Astrocyte of the hippocampus (primary cell): ENCODE results near the gene ENHO.
"Not testable (repeated sequence)": the region's sequence is repeated elsewhere in the genome, so short reads cannot be mapped to it uniquely, and the experiment has no call there.

Experiments used
- DNase-seq: peaks from one replicate; pipeline ENCODE4 v3.0.0; 2011; ENCODE audit warnings: low read depth, low spot score

ENHO gene

DNA sequence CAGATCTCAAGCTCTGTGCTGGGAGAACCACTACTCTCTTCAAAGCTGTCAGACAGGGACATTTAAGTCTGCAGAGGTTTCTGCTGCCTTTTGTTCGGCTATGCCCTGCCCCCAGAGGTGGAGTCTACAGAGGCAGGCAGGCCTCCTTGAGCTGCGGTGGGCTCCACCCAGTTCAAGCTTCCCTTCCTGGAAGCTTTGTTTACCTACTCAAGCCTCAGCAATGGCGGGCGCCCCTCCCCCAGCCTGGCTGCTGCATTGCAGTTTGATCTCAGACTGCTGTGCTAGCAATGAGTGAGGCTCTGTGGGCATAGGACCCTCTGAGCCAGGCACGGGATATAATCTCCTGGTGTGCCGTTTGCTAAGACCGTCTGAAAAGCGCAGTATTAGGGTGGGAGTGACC is 9.3 kb upstream of the ENHO start:
- DNase-seq = not testable (repeated sequence)

DNA sequence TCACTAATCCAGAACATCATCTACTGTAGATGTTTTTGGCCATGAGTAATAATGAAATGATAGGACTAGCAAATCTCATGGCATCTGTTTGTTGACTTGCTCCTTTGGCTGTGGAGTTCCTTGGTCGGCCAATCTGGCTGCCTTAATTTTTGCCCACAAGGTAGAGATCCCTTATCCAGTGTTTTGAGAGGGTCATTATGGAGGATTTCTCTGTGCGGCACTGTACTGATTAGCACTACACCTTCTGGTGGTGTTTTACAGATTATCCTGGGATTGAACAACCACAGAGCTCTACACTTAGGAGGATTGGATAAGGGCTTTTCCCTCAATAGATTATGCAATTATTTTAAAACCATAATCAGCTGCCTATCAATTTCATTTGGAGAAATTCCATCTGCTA is 3.2 kb upstream of the ENHO start:
- DNase-seq = no peak

DNA sequence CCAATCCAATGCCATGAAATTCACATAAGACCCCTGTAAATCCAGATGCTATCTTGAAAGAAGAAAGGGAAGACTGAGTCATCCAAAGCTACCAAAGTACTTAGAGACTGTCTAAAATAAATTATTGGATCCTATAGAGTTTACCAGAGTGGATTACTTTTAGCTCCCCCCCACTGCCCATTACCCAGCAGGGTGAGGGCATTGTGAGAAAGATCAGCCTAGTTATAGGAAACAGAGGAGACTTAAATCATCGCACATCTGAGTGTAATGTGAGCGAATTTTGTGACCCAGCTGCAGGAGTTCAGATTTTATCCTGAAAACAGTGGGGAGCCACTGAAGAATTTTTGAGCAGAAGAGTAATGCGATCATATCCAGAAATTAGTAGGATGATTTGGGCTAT is 1.6 kb upstream of the ENHO start:
- DNase-seq = no peak

- DNase-seq = no peak
Measured at GRCh38 chr9:34522091-34522887, 501 bp downstream of the ENHO start.

DNA sequence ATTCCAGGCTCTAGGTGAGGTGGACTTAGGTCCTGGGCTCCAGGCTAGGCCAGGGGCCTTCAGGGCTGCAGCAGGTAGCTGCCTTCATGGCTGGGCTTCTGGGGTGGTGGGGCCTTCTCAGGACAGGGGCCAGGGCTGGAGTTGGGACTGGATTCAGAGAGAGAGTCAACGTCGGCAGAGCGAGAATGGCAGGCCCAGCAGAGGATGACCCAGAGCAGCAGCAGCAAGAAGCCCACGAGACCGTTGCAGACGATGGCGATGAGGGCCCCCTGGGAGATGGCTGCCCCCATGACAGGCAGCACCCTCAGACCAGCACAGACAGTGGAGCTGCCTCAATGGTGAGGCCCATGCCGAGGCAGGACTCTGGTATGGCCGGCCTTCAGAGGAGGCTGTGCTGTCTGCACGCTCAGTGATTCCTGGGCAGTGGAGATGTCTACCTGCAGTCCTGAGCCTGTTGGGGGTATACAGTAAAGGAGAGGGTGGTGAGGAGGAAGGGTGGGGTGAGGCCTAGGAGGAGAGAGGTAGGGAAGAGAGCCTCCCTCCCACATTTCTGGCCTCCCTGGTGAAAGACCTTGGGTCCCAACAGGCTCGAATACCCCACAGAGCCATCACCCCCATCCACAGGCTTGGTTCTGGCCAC is 1.3 kb downstream of the ENHO start:
- DNase-seq = no peak

- no peak for DNase-seq
Measured at GRCh38 chr9:34520505-34521385, 2.0 kb downstream of the ENHO start.

DNA sequence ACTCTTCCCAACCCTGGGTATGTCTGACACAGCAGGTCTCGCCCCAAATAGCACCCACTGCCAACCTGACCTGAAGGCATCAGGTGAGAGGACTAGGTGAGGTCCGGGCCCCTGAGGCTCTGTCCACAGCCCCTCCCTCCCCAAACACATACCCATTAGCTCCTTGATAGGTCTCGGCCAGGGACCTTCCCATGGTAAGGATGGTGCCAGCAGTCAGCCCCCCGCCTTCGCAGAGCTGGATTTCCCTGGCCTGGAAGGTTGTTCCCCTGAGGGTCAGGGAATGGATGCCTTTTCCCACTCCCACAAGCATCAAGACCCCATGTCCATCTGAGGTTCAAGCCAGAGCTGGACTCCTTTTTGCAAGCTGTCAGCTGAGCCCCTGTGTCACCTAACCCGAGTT is 2.7 kb downstream of the ENHO start:
- DNase-seq = no peak

GRCh38 chr9:34519321-34520020 is 3.3 kb downstream of the ENHO start:
- DNase-seq = no peak

DNA sequence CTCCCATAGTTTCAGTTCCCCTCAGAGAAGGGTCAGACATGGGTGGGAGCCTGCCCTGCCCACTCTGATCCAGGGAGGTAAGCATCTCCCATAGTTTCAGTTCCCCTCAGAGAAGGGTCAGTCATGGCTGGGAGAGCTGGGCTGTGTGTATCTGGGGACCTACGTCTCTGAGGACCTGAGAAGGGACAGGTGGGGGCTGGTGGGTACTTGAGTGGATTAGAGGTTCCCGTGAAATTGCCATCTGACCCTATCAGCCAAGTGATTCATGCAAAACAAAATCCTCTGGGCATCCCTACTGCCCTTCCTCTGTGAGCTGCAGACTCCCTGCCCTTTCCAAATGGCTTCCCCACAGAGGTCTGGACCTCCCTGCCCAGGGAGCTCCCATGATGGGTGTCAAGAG is 3.9 kb downstream of the ENHO start:
- no peak for DNase-seq

DNA sequence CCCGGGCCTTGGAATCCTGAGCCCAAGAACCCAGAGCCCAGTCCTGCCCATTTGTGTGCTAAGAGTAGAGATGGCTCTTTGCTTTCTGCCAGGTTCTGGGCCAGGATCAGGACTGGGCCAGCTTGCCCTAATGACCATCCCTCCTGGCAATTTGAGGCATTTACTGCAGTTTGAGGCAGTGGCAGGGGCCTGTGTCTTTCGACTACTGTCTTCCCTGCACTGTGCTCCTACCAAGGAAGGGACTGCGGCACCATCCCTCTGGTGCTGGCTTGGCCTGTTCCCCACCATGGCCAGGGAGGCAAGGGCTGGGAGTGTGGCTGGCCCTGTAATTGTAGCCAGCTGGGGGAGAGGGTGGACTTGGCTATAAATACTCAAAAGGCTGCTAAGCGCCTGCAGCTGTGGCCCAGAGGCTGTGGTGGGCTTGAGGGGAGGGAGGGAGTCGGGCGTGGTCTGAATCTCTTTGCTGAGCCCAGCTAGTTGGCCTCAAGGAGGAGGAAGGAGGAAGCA is 4.6 kb downstream of the ENHO start:
- no peak for DNase-seq

- no peak for DNase-seq
Measured at GRCh38 chr9:34517185-34517584, 5.6 kb downstream of the ENHO start.

DNA sequence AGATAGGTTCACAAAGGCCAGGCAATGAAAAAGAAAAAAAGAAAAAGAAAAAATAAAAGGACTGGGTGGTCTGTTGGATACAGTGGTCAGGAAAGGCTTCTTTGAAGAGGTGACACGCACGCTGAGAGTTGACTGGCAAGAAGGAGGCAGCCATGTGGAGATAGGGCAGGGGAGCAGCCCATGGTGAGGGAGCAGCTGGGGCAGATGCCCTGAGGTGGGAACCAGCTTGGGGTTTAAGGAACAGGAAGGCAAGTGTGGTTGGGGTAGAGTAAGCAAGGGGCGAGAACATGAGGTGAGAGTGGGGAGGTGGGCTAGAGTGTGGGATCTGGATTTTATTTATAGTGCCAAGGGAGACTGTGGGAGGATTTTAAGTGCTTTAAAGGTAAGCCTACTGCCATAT is 6.8 kb downstream of the ENHO start:
- no peak for DNase-seq

GRCh38 chr9:34514816-34515215 is 8.0 kb downstream of the ENHO start:
- DNase-seq = no peak

DNA sequence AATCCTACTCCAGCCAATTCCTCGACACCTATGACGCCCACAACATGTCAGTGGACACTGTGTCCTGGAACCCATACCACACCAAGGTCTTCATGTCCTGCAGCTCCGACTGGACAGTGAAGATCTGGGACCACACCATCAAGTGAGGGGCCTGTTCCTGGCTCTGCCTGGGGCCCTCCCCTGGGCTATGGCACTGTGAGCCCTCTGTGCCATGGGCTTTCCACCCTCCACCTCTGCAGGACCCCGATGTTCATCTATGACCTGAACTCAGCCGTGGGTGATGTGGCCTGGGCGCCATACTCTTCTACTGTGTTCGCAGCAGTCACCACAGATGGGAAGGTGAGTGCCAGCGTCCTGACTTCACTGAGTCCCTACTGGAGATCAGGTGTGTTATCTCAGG is 8.4 kb downstream of the ENHO start:
- no peak for DNase-seq

DNA sequence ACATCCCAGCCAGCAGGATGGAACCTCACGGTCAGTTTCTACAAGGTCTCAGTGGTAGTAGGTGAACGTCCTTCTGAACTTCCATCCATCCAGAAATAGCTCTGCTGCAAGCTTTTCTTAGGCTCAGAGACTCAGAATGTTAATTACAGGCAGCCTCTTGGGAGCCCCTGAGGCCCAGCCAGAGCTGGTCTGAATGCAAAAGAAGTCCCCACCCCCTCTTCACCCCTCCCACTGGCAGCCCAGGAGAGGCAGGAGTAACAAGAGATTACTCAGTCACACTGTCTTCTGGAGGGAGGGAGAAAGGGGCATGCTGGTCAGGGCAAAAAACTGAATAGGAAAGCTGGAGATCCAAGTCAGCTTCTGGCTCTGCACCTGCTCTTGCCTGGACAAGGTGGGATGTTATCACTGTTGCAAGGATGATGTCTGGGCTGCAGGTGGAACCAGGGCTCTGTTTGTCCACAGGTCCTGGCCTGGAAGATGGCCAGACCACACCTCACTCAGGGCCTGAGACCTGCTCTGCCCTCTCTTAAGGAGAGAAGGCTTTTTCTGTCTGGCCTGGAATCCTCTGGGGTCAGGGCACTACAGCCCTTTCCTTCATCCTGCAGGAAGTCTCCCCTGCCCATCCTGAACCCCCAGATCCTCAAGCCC is 9.1 kb downstream of the ENHO start:
- DNase-seq = peak; percentile 59

- DNase-seq = no peak
Measured at GRCh38 chr9:34512131-34513078, 10.4 kb downstream of the ENHO start.

DNA sequence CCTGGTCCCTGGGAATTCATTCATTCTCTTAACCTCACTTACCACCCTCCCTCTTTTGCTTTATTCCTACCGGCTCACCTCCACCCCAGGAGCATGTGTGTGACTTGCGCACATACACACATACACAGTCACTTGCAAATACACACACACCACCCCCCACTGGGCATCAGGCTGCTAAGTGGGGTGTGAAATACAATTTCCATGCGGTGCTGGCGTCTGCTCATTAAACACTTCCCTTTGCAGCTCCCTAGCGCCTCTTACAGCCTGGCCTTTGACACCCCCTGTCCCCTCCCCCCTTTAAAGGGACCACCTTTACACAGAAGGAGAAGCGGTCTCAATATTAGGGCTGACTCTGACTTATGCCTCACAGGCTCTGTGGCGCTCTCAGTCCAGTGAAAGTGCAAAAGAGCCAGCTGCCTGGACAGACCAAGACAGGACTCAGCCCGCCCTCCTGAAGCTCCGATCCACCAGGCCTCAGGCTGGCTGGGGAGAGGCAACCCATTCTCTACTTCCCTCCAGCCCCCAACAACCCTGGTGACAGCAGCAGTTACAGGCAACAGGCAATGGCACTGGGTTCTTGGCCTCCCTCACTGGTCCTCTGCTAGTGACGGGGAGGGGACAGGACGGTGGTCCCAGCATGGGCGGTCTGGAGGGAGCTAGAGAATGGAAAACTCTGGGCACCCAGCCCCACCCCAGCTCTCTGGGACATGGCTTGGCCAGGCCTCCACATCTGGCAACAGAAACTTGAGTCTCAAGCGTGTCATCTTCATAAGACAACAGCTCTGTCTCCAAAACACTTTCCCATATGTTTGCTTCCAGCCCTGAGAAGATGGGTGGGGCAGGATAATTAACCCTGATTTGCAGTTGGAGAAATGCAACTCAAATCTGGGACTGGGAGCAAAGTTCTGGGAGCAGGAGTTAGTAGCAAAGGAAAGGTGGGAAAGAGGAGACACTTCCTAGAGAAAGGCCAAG is 12.0 kb downstream of the ENHO start:
- no peak for DNase-seq

GRCh38 chr9:34508951-34509350 is 13.8 kb downstream of the ENHO start:
- no peak for DNase-seq

DNA sequence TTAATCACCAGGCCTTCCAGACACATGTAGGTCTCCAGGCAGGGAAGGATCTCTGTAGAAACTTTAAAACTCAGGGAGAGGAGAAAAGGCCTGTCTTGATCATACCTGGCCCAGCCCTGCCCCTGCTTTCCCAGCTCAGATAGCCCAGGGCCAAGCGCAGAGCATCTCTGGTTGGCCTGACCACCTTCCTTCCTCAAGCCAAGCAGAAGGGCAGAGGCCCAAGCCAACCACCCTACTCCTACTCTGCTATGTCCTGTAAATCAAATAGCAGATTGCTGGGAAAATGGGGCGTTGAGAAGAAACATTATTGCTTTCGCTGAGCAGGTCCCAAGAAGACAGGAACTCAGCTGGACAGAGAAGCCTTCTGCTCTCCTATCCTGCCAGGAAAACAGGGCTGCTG is 14.3 kb downstream of the ENHO start:
- no peak for DNase-seq
